Ascending aorta (tissue), 2 donors: ENCODE data around the gene XYLT1. TPM values are rescaled to one million over a fixed set of nuclear protein-coding genes. Genes with fewer than 3 reads are reported as not detected.

Experiments
- DNase-seq, 2 donors: peaks; one replicate each; pipeline ENCODE4 v3.0.0-alpha.2; 2019; ENCODE audit warnings: low spot score in 2 of 2
- H3K27ac ChIP-seq, 2 donors: fragments of 200-600 bp; sonication (generic); one replicate each; pipeline ENCODE4 v1.5.1; 2016 to 2017; ENCODE audit warnings: mild to moderate bottlenecking in 1 of 2
- H3K27me3 ChIP-seq: fragments of 200-600 bp; sonication (generic); one replicate; pipeline ENCODE4 v1.5.1; 2017
- H3K36me3 ChIP-seq, 2 donors: fragments of 200-600 bp; sonication (generic); one replicate each; pipeline ENCODE4 v1.5.1; 2016
- H3K4me1 ChIP-seq, 2 donors: fragments of 200-600 bp; sonication (generic); one replicate each; pipeline ENCODE4 v1.5.1; 2016 to 2017; ENCODE audit warnings: mild to moderate bottlenecking in 1 of 2
- H3K4me3 ChIP-seq, 2 donors: fragments of 200-600 bp; sonication (generic); one replicate each; pipeline ENCODE4 v1.5.1; 2016 to 2017; ENCODE audit warnings: mild to moderate bottlenecking in 1 of 2
- H3K9me3 ChIP-seq, 2 donors: fragments of 200-600 bp; sonication (generic); one replicate each; pipeline ENCODE4 v1.5.1; 2016
- intact Hi-C: fragments of 100-400 bp; cut with DNase I; formaldehyde crosslinking; loops from one replicate; pipeline ENCODE4 v1.15.1; 2023
- total RNA-seq: library from RNA; depleted of rRNA; stranded (reverse); fragments of >200 nt; gene quantifications from one replicate; pipeline ENCODE4 v1.1.0, GENCODE V29; 2016
- TF ChIP-seq, protein P1 (sequence below), 3 experiments: fragments of 200-600 bp in 2 of 3; fragments of 450-650 bp in 1 of 3; sonication (generic) in 2 of 3; IDR thresholded peaks; one replicate each; pipeline ENCODE4 v1.5.1; 2016 to 2019; ENCODE audit warnings: antibody characterized with exemption in 3 of 3, mild to moderate bottlenecking in 1 of 3, moderate library complexity in 1 of 3

XYLT1 gene
- total RNA-seq, 1 donor from 2014 or later, result 6.7 TPM

DNA sequence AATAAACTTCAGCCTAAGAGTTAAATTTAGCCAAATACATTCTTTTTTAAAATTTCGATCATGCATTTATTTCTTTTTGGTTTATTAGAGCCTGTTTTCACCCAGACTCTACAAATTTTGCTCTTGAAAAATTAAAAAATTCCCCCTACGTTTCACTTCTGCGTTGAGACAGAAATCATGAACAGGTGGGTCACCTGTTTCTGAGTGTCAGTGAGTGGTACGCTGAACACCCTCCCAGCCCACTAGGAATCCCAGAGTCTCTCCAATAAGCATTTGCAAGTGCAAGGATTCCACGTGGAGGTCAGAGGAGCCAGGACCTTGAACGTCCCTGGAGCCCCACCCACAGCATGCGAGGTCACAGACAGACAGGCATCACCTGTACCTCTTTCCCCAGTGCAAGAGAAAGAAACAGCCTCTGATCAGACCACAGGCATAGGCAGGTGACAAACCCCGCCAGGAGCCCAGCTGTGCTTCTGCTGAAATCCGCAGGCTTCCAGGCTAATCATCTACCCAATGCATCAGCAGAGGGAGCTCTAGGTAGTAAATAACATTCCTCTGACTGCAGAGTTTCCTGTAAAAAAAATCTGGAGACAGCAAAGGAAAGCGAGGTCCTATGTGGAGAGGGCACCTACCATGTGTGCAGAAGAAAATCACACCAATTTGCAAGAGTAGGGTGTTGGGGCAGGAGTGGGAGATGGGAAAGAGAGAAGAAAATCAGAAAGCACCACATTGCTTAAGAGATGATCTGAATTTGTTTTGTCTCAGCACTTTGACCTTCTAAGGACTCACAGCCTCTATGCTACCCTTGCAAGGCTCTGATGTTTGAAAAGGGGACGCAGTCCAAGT lies 5.9 kb upstream of the XYLT1 start:
- Histone ChIP-seq H3K27me3 (no peaks in the 10 kb centered on the region), H3K4me1 (peaks cover 0 to 3% of the 10 kb centered on the region in 2 donors), H3K27ac (no peak overlapping the region), H3K36me3 (no peaks in the 10 kb centered on the region), H3K4me3 (no peak overlapping the region), H3K9me3 (no peaks in the 10 kb centered on the region)
- TF ChIP-seq, protein P1, sequence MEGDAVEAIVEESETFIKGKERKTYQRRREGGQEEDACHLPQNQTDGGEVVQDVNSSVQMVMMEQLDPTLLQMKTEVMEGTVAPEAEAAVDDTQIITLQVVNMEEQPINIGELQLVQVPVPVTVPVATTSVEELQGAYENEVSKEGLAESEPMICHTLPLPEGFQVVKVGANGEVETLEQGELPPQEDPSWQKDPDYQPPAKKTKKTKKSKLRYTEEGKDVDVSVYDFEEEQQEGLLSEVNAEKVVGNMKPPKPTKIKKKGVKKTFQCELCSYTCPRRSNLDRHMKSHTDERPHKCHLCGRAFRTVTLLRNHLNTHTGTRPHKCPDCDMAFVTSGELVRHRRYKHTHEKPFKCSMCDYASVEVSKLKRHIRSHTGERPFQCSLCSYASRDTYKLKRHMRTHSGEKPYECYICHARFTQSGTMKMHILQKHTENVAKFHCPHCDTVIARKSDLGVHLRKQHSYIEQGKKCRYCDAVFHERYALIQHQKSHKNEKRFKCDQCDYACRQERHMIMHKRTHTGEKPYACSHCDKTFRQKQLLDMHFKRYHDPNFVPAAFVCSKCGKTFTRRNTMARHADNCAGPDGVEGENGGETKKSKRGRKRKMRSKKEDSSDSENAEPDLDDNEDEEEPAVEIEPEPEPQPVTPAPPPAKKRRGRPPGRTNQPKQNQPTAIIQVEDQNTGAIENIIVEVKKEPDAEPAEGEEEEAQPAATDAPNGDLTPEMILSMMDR (IDR thresholded peaks at IDR 0.05), result peak in 2 of 3 experiments; percentile 50 to 65
- DNase-seq, result no peak
- intact Hi-C loops, result loop anchor here (2.0 kb wide), 1 partner anchor 102 kb away; no protein-coding TSS in a partner anchor

- TF ChIP-seq, protein P1 (IDR thresholded peaks at IDR 0.05), result no peak
- H3K36me3 ChIP-seq, result no peaks in the 10 kb centered on the region
- H3K4me3 ChIP-seq, result no peak overlapping the region
- H3K27ac ChIP-seq, result no peak overlapping the region
- H3K27me3 ChIP-seq, result no peaks in the 10 kb centered on the region
- peaks cover 0 to 4% of the 10 kb centered on the region in 2 donors for H3K4me1 ChIP-seq
- intact Hi-C loops, result no loop called here
- H3K9me3 ChIP-seq, result no peaks in the 10 kb centered on the region
- DNase-seq, result no peak
Observed at GRCh38 chr16:17475104-17475503, 4.3 kb upstream of the XYLT1 start.

- TF ChIP-seq, protein P1 (IDR thresholded peaks at IDR 0.05), result peak in 1 of 3 experiments; percentile 3
- Histone ChIP-seq H3K4me3 (no peak overlapping the region), H3K9me3 (no peaks in the 10 kb centered on the region), H3K27ac (no peak overlapping the region), H3K4me1 (peaks cover 0 to 4% of the 10 kb centered on the region in 2 donors), H3K27me3 (no peaks in the 10 kb centered on the region), H3K36me3 (no peaks in the 10 kb centered on the region)
- intact Hi-C loops, result no loop called here
- no peak for DNase-seq
Observed at GRCh38 chr16:17474572-17474971, 3.8 kb upstream of the XYLT1 start.

DNA sequence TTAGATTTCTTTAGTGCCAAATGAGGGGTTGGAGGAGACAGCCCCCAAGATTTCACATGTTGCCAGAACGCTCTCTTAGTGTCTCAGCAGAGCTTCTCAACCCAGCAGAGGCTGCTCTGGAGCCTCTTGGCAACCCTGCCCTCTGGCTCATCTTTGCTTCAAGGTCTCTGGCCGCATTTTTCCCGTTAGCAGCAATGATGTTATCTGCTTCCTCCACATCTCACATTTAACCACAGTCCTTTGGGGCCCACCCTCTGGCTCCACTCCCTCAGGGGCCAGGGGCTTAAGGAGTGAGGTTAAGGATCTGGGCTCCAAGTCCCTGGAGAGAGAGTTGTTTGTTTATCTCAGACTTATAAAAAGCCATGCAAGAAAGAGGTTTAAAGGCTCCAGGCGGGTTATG lies 3.3 kb upstream of the XYLT1 start:
- no peak overlapping the region for H3K27ac ChIP-seq
- peaks cover 0 to 4% of the 10 kb centered on the region in 2 donors for H3K4me1 ChIP-seq
- DNase-seq, result no peak
- no peaks in the 10 kb centered on the region for H3K27me3 ChIP-seq
- H3K4me3 ChIP-seq, result no peak overlapping the region
- intact Hi-C loops, result no loop called here
- no peaks in the 10 kb centered on the region for H3K36me3 ChIP-seq
- TF ChIP-seq, protein P1 (IDR thresholded peaks at IDR 0.05), result peak in 1 of 3 experiments; percentile 2
- no peaks in the 10 kb centered on the region for H3K9me3 ChIP-seq

GRCh38 chr16:17471719-17472461 lies 1.1 kb upstream of the XYLT1 start:
- Histone ChIP-seq H3K27me3 (no peaks in the 10 kb centered on the region), H3K36me3 (no peaks in the 10 kb centered on the region), H3K4me3 (peak overlapping the region in 1 of 2 donors; percentile 92), H3K9me3 (no peaks in the 10 kb centered on the region), H3K4me1 (peaks cover 2 to 18% of the 10 kb centered on the region in 2 donors), H3K27ac (peak overlapping the region; percentile 98 to 99)
- DNase-seq, result no peak
- TF ChIP-seq, protein P1 (IDR thresholded peaks at IDR 0.05), result no peak
- intact Hi-C loops, result loop anchor here (2.0 kb wide), 2 partner anchors 67 to 141 kb away; no protein-coding TSS in a partner anchor
